HepG2 (cell line): ENCODE results near the gene TALDO1. TPM values are rescaled to one million over a fixed set of nuclear protein-coding genes. Genes with fewer than 3 reads are reported as not detected.

ENCODE experiments used
- ATAC-seq: fragments of 200-7000 bp; cut with Tn5 transposase; 3 replicates; pipeline ENCODE4 v1.9.1; 2020; ENCODE audit warnings: mild to moderate bottlenecking, moderate library complexity
- BruUV-seq: library from RNA; stranded (reverse); fragments of 400-500 nt; replicated peaks from 2 replicates; lab custom pipeline; 2021; lab: Mats Ljungman, UMichigan
- CTCF ChIA-PET: fragments of 300-600 bp; formaldehyde crosslinking; extraction: SDS; loops from one replicate; lab custom pipeline; 2021; ENCODE audit warnings: low total read pairs, inconsistent platforms, low intra/inter-chr PET ratio; lab: Yijun Ruan, JAX
- POLR2A ChIA-PET: fragments of 350-600 bp; sonication (Branson Sonifier 250); formaldehyde crosslinking; loops from one replicate; lab custom pipeline; 2020; ENCODE audit warnings: antibody characterized with exemption, inconsistent platforms; lab: Yijun Ruan, JAX
- DNase-seq: peaks from one replicate; pipeline ENCODE4 v3.0.0-alpha.2; 2015; ENCODE audit warnings: low spot score
- FAIRE-seq: peaks from 3 replicates; lab custom pipeline; 2011; peaks lifted over from hg19 to GRCh38; lab: Jason Lieb, UNC
- H2AFZ ChIP-seq: one replicate; pipeline ENCODE4 v1.6.1; 2011; ENCODE audit warnings: low read length, inconsistent platforms
- H3K27ac ChIP-seq: fragments of 300-600 bp; 3 replicates; pipeline ENCODE4 v1.8.0; 2011; ENCODE audit warnings: mixed run types, mild to moderate bottlenecking, mixed read lengths, low read length, inconsistent platforms; ENCODE audit not compliant: insufficient read depth; ENCODE audit errors: extremely low read length
- H3K27me3 ChIP-seq, 2 experiments: fragments of 200-600 bp in 1 of 2; 2 replicates in 1 of 2; 3 replicates in 1 of 2; pipeline versions ENCODE4 v1.6.0 to v1.8.0; 2011; ENCODE audit warnings: low read length in 2 of 2, mild to moderate bottlenecking in 2 of 2, moderate library complexity in 2 of 2, inconsistent platforms in 1 of 2; ENCODE audit not compliant: insufficient read depth in 2 of 2, control insufficient read depth in 1 of 2
- H3K36me3 ChIP-seq, 2 experiments: fragments of 200-600 bp in 1 of 2; replicated peaks in 1 of 2; 2 replicates in 1 of 2; 3 replicates in 1 of 2; pipeline versions ENCODE4 v1.5.1 to v1.8.0; 2011; ENCODE audit warnings: low read length in 2 of 2, inconsistent platforms in 1 of 2; ENCODE audit not compliant: insufficient read depth in 2 of 2, control insufficient read depth in 1 of 2
- H3K4me1 ChIP-seq: 2 replicates; pipeline ENCODE4 v1.5.1; 2012; ENCODE audit warnings: low read length, inconsistent platforms; ENCODE audit not compliant: insufficient read depth
- H3K4me2 ChIP-seq: 2 replicates; pipeline ENCODE4 v1.6.0; 2011; ENCODE audit warnings: low read depth, low read length, inconsistent platforms
- H3K4me3 ChIP-seq, 3 experiments: fragments of 200-600 bp in 1 of 3; sonication (generic), shearing (Covaris generic) in 1 of 3; replicated peaks in 1 of 3; 2 replicates each; pipeline ENCODE4 v1.5.1; 2011 to 2016; ENCODE audit warnings: low read length in 3 of 3, inconsistent platforms in 2 of 3, low read depth in 2 of 3, mild to moderate bottlenecking in 2 of 3, control low read depth in 1 of 3, mixed read lengths in 1 of 3; ENCODE audit not compliant: insufficient read depth in 1 of 3
- H3K79me2 ChIP-seq: one replicate; pipeline ENCODE4 v1.6.1; 2011; ENCODE audit warnings: low read length, inconsistent platforms; ENCODE audit not compliant: insufficient read depth
- H3K9ac ChIP-seq: 2 replicates; pipeline ENCODE4 v1.6.0; 2011; ENCODE audit warnings: mild to moderate bottlenecking, low read depth, low read length, inconsistent platforms; ENCODE audit not compliant: insufficient read depth
- H3K9me3 ChIP-seq: 2 replicates; pipeline ENCODE4 v1.5.1; 2012; ENCODE audit warnings: mild to moderate bottlenecking, low read length
- H4K20me1 ChIP-seq: 2 replicates; pipeline ENCODE4 v1.6.0; 2011; ENCODE audit warnings: inconsistent platforms, mild to moderate bottlenecking, low read length, moderate library complexity; ENCODE audit not compliant: insufficient read depth
- EED ChIP-seq: sonication (generic); formaldehyde crosslinking; IDR thresholded peaks from 2 replicates; pipeline ENCODE4 v1.5.0; 2020; ENCODE audit warnings: mild to moderate bottlenecking, missing genetic modification reagents
- ERF ChIP-seq: IDR thresholded peaks from 2 replicates; pipeline ENCODE4 v1.6.1; 2018; ENCODE audit warnings: missing biosample characterization, missing genetic modification reagents
- MAFF ChIP-seq: IDR thresholded peaks from 2 replicates; pipeline ENCODE4 v1.6.1; 2011; ENCODE audit warnings: low read depth, low read length, improper control_type of control experiment
- PAWR ChIP-seq: sonication (generic); formaldehyde crosslinking; IDR thresholded peaks from 2 replicates; pipeline ENCODE4 v1.4.0; 2020; ENCODE audit warnings: missing genetic modification reagents, mild to moderate bottlenecking, borderline replicate concordance
- RBM22 ChIP-seq: fragments of 200-400 bp; formaldehyde crosslinking; optimal IDR thresholded peaks from 2 replicates; pipeline ENCODE3; 2017; ENCODE audit warnings: mild to moderate bottlenecking, low read length, moderate library complexity
- ZNF678 ChIP-seq: sonication (generic); formaldehyde crosslinking; IDR thresholded peaks from 2 replicates; pipeline ENCODE4 v1.4.0; 2020; ENCODE audit warnings: mild to moderate bottlenecking, missing genetic modification reagents
- ZNF782 ChIP-seq: sonication (generic); formaldehyde crosslinking; IDR thresholded peaks from 2 replicates; pipeline ENCODE4 v1.4.0; 2020; ENCODE audit warnings: missing genetic modification reagents, mild to moderate bottlenecking, borderline replicate concordance
- WGBS: methylation state at CpG from one replicate; pipeline ENCODE4 v1.1.6; 2017; ENCODE audit warnings: low lambda C conversion rate; 5-methylcytosine and 5-hydroxymethylcytosine counted together
- in situ Hi-C: cut with HindIII; loops from 2 replicates; pipeline ENCODE4 v1.10.0; 2017; ENCODE audit warnings: low pct_unique_long_range_greater_than_20kb; ENCODE audit not compliant: extremely low pct_ligation_motif_present
- intact Hi-C: fragments of 100-400 bp; cut with micrococcal nuclease; formaldehyde crosslinking; loops from one replicate; pipeline ENCODE4 v1.10.0; 2022; ENCODE audit not compliant: unreplicated experiment
- polyA plus RNA-seq, 8 experiments: library from polyadenylated mRNA; depleted of rRNA in 3 of 8; stranded (reverse) in 7 of 8; unstranded in 1 of 8; fragments of >200 nt; fragmentation: Illumina TruSeq in 4 of 8; extraction: Trizol in 4 of 8; gene quantifications; 2 replicates each; pipeline versions ENCODE4 v1.2.1 to v1.2.3, GENCODE V29; 2011 to 2016; ENCODE audit warnings: low read depth in 4 of 8, missing spikeins in 1 of 8, mixed read lengths in 1 of 8; ENCODE audit not compliant: insufficient read depth in 1 of 8
- total RNA-seq, 5 experiments: library from RNA; depleted of rRNA; stranded (reverse); fragments of >200 nt; fragmentation: Illumina TruSeq; extraction: Trizol; gene quantifications; 2 replicates each; pipeline ENCODE4 v1.2.3, GENCODE V29; 2016; ENCODE audit warnings: low read depth in 1 of 5
- TF ChIP-seq, protein P1 (sequence below): sonication (generic); formaldehyde crosslinking; IDR thresholded peaks from 2 replicates; pipeline ENCODE4 v1.8.0; 2022; ENCODE audit warnings: missing genetic modification reagents, mild to moderate bottlenecking, borderline replicate concordance
- TF ChIP-seq, protein P2 (sequence below): sonication (generic); formaldehyde crosslinking; IDR thresholded peaks from 2 replicates; pipeline ENCODE4 v1.5.0; 2020; ENCODE audit warnings: mild to moderate bottlenecking, missing genetic modification reagents

The TALDO1 gene
- total and polyA plus RNA-seq, 2 of the 13 experiments (the other 11 are each of a cell fraction or from before 2014, with no cell fraction given): 107 to 240 TPM

GRCh38 chr11:760236-760635 lies 13.0 kb downstream of the TALDO1 start (continued):
- TF ChIP-seq MAFF (no peak), ZNF678 (CRISPR knock-in tag) (no peak), PAWR (CRISPR knock-in tag) (no peak), ZNF782 (CRISPR knock-in tag) (no peak), ERF (CRISPR knock-in tag) (no peak), EED (CRISPR knock-in tag) (no peak)
- TF ChIP-seq, protein P1, sequence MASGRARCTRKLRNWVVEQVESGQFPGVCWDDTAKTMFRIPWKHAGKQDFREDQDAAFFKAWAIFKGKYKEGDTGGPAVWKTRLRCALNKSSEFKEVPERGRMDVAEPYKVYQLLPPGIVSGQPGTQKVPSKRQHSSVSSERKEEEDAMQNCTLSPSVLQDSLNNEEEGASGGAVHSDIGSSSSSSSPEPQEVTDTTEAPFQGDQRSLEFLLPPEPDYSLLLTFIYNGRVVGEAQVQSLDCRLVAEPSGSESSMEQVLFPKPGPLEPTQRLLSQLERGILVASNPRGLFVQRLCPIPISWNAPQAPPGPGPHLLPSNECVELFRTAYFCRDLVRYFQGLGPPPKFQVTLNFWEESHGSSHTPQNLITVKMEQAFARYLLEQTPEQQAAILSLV: no peak

GRCh38 chr11:761526-762108 lies 14.4 kb downstream of the TALDO1 start:
- no peak overlapping the region for H2AFZ ChIP-seq
- H3K27ac ChIP-seq: no peak overlapping the region
- ChIA-PET CTCF (no interaction called here), POLR2A (no interaction called here)
- ATAC-seq: no peak
- H4K20me1 ChIP-seq: peaks cover 9% of the 10 kb centered on the region; the same call in 1 of the 2 replicates
- TF ChIP-seq, protein P2, sequence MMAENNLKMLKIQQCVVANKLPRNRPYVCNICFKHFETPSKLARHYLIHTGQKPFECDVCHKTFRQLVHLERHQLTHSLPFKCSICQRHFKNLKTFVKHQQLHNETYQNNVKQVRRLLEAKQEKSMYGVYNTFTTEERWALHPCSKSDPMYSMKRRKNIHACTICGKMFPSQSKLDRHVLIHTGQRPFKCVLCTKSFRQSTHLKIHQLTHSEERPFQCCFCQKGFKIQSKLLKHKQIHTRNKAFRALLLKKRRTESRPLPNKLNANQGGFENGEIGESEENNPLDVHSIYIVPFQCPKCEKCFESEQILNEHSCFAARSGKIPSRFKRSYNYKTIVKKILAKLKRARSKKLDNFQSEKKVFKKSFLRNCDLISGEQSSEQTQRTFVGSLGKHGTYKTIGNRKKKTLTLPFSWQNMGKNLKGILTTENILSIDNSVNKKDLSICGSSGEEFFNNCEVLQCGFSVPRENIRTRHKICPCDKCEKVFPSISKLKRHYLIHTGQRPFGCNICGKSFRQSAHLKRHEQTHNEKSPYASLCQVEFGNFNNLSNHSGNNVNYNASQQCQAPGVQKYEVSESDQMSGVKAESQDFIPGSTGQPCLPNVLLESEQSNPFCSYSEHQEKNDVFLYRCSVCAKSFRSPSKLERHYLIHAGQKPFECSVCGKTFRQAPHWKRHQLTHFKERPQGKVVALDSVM: no peak
- peak; percentile 44 for TF ChIP-seq RBM22
- H3K9ac ChIP-seq: no peak overlapping the region
- no peak overlapping the region for H3K4me2 ChIP-seq
- intact Hi-C loops (loop anchor here (2.0 kb wide), 1 partner anchor 33 kb away; no protein-coding TSS in a partner anchor), in situ Hi-C loops (no loop called here)
- BruUV-seq: TSS peak; percentile 32
- peaks cover 21 to 75% of the 10 kb centered on the region in 2 experiments for H3K36me3 ChIP-seq
- no peak overlapping the region for H3K4me3 ChIP-seq
- no peaks in the 10 kb centered on the region for H3K4me1 ChIP-seq
- WGBS: 98% methylated on average over 8 of the region's 8 CpGs
- no peaks in the 10 kb centered on the region for H3K9me3 ChIP-seq
- no peak for DNase-seq
- FAIRE-seq: no peak
- H3K27me3 ChIP-seq: no peaks in the 10 kb centered on the region
- peaks cover 2% of the 10 kb centered on the region for H3K79me2 ChIP-seq
